ENCODE data around the gene ALDH4A1. TPM values are rescaled to one million over a fixed set of nuclear protein-coding genes. Genes with fewer than 3 reads are reported as not detected.

ALDH4A1 gene
- total RNA-seq, 2 experiments from 2014 or later: 6.1 to 7.6 TPM

DNA sequence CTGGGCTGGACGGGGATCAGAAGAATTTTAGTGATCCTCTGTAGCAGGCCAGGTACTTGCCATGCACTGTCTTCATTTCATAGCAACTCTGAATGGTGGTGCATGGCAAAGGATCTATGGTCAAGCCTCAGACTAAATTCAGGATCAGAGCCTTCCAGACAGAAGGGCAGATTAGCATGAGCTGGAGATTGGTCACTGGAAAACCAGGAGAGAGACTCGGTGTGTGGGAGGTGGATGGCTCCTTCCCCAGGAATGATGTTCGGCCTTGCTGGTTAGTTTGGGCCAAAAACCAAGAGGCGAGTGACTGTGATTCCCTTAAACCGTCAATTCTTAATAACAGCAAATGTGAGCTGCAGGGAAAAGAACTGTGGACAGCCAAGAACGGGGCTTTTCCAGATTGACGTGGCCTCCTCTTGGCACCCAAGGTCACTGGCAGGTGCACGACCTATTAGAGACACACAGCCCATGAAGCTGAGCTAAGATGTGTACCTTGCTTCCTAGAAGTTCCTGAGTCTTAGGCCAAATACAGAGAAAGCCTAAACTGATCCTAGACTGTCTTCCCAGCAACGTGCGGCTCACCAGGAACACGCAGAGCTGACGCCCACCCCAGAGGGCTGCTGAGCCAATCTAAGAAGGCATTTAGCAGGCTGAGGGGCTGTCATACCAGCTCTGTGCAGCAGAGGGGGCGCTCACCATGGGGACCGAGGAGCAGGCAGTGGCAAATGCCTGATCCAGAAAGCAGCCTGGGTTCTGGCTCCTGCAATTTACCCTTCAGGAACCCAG, 18.5 kb downstream of the ALDH4A1 start:
- H3K9me2 ChIP-seq (ENCODE audit: insufficient read depth, low read length): no peaks in the 10 kb centered on the region
- CTCF ChIA-PET (ENCODE audit: unreplicated experiment): interaction anchor here (0.6 to 1.1 kb wide), 4 partner anchors 9 to 312 kb away, joined by 3 to 4 read pairs (median 3); no protein-coding TSS in a partner anchor

DNA sequence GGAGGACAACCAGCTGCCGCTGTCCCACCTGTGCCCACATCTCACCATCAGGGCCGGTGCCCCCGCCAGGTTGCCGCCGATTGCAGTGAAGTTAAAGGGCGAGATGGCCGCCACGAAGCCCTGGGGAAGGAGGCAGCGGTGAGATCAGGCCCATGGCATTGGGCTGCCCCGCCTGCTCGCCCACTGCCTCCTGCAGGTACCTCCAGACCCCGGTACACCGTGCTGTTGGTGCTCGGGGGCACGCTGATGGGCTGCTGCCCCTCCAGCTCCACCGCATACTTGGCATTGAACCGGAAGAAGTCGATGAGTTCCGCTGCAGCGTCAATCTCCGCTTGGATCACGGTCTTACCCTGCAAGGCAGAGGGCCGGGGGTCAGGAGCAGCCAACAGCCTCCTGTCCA, 19.3 kb downstream of the ALDH4A1 start:
- Histone ChIP-seq H3K4me3 (ENCODE audit: low read depth, low read length, poor library complexity, severe bottlenecking) (no peak overlapping the region), H3K9me3 (ENCODE audit: low read length) (no peaks in the 10 kb centered on the region), H3K36me3 (ENCODE audit: insufficient read depth, low read length) (no peaks in the 10 kb centered on the region), H3K9me2 (ENCODE audit: insufficient read depth, low read length) (no peaks in the 10 kb centered on the region), H3K79me2 (ENCODE audit: insufficient read depth, low read depth, low read length) (no peaks in the 10 kb centered on the region), H2AFZ (ENCODE audit: low read length) (no peak overlapping the region), H3K27ac (ENCODE audit: low read depth, low read length, poor library complexity, severe bottlenecking) (no peak overlapping the region), H3K4me1 (ENCODE audit: insufficient read depth, low read length, poor library complexity, severe bottlenecking) (no peaks in the 10 kb centered on the region), H4K20me1 (ENCODE audit: insufficient read depth, low read length) (no peaks in the 10 kb centered on the region), H3K4me2 (ENCODE audit: low read length) (no peak overlapping the region)
- ChIA-PET POLR2A (no interaction called here), CTCF (ENCODE audit: unreplicated experiment) (no interaction called here)
- no TSS peak for BruUV-seq (replicated peaks)
- TF ChIP-seq, protein P1, sequence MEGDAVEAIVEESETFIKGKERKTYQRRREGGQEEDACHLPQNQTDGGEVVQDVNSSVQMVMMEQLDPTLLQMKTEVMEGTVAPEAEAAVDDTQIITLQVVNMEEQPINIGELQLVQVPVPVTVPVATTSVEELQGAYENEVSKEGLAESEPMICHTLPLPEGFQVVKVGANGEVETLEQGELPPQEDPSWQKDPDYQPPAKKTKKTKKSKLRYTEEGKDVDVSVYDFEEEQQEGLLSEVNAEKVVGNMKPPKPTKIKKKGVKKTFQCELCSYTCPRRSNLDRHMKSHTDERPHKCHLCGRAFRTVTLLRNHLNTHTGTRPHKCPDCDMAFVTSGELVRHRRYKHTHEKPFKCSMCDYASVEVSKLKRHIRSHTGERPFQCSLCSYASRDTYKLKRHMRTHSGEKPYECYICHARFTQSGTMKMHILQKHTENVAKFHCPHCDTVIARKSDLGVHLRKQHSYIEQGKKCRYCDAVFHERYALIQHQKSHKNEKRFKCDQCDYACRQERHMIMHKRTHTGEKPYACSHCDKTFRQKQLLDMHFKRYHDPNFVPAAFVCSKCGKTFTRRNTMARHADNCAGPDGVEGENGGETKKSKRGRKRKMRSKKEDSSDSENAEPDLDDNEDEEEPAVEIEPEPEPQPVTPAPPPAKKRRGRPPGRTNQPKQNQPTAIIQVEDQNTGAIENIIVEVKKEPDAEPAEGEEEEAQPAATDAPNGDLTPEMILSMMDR (conservative IDR thresholded peaks at IDR 0.05; ENCODE audit: low read length): no peak
- no peak for TF ChIP-seq EZH2phosphoT487 (IDR thresholded peaks at IDR 0.05; ENCODE audit: borderline replicate concordance, low read depth, low read length)
- intact Hi-C loops (cut with micrococcal nuclease; ENCODE audit: unreplicated experiment): no loop called here
- no peak for DNase-seq (ENCODE audit: low spot score)

More for the DNA sequence above, 18.5 kb downstream of the ALDH4A1 start:
- BruUV-seq (replicated peaks): no TSS peak
- POLR2A ChIA-PET: interaction anchor here (0.7 kb wide), 1 partner anchor 268 kb away, joined by 3 read pairs; no protein-coding TSS in a partner anchor
- TF ChIP-seq, protein P1 (conservative IDR thresholded peaks at IDR 0.05; ENCODE audit: low read length): peak; percentile 85
- TF ChIP-seq EZH2phosphoT487 (IDR thresholded peaks at IDR 0.05; ENCODE audit: borderline replicate concordance, low read depth, low read length): no peak
- intact Hi-C loops (cut with micrococcal nuclease; ENCODE audit: unreplicated experiment): no loop called here
- peak; percentile 61 for DNase-seq (ENCODE audit: low spot score)
- H3K4me2 ChIP-seq (ENCODE audit: low read length): no peak overlapping the region
- no peaks in the 10 kb centered on the region for H3K4me1 ChIP-seq (ENCODE audit: insufficient read depth, low read length, poor library complexity, severe bottlenecking)
- H3K27ac ChIP-seq (ENCODE audit: low read depth, low read length, poor library complexity, severe bottlenecking): no peak overlapping the region
- no peak overlapping the region for H3K4me3 ChIP-seq (ENCODE audit: low read depth, low read length, poor library complexity, severe bottlenecking)
- H2AFZ ChIP-seq (ENCODE audit: low read length): no peak overlapping the region
- no peaks in the 10 kb centered on the region for H3K79me2 ChIP-seq (ENCODE audit: insufficient read depth, low read depth, low read length)
- H3K36me3 ChIP-seq (ENCODE audit: insufficient read depth, low read length): no peaks in the 10 kb centered on the region
- no peaks in the 10 kb centered on the region for H3K9me3 ChIP-seq (ENCODE audit: low read length)
- no peaks in the 10 kb centered on the region for H4K20me1 ChIP-seq (ENCODE audit: insufficient read depth, low read length)

DNA sequence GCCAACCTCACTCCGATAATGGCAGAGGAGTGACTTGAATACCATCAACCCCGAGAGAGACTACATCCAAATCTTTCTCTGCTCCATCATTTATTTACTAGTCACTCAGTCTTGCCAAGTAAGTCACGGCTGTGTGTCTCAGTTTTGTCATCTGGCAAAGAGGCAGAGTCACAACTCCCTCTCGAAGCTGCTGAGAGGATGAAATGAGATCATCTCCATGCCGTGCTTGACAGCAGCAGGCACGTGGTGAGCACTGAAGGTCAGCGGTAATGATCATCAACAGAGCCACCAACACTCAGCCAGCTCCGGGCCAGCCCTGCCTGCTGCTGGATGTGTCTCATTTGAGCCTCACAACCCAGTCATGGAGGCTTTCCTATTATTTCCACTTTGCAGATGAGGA, 19.9 kb downstream of the ALDH4A1 start:
- Histone ChIP-seq H2AFZ (ENCODE audit: low read length) (no peak overlapping the region), H3K4me3 (ENCODE audit: low read depth, low read length, poor library complexity, severe bottlenecking) (no peak overlapping the region), H3K4me1 (ENCODE audit: insufficient read depth, low read length, poor library complexity, severe bottlenecking) (no peaks in the 10 kb centered on the region), H3K9me2 (ENCODE audit: insufficient read depth, low read length) (no peaks in the 10 kb centered on the region), H4K20me1 (ENCODE audit: insufficient read depth, low read length) (no peaks in the 10 kb centered on the region), H3K9me3 (ENCODE audit: low read length) (no peaks in the 10 kb centered on the region), H3K36me3 (ENCODE audit: insufficient read depth, low read length) (no peaks in the 10 kb centered on the region), H3K27ac (ENCODE audit: low read depth, low read length, poor library complexity, severe bottlenecking) (no peak overlapping the region), H3K4me2 (ENCODE audit: low read length) (no peak overlapping the region), H3K79me2 (ENCODE audit: insufficient read depth, low read depth, low read length) (no peaks in the 10 kb centered on the region)
- CTCF ChIA-PET (ENCODE audit: unreplicated experiment): no interaction called here
- POLR2A ChIA-PET: no interaction called here
- DNase-seq (ENCODE audit: low spot score): no peak
- BruUV-seq (replicated peaks): no TSS peak
- intact Hi-C loops (cut with micrococcal nuclease; ENCODE audit: unreplicated experiment): no loop called here
- TF ChIP-seq EZH2phosphoT487 (IDR thresholded peaks at IDR 0.05; ENCODE audit: borderline replicate concordance, low read depth, low read length): no peak
- TF ChIP-seq, protein P1 (conservative IDR thresholded peaks at IDR 0.05; ENCODE audit: low read length): no peak
